Left ventricle myocardium inferior (tissue), 1 donor: Measurements from ENCODE around the gene PACSIN3. TPM values are rescaled to one million over a fixed set of nuclear protein-coding genes. Genes with fewer than 3 reads are reported as not detected.

Experiments used
- DNase-seq: peaks from one replicate; pipeline ENCODE4 v3.0.0-alpha.2; 2020
- H3K27ac ChIP-seq: fragments of 200-600 bp; replicated peaks from 2 replicates; pipeline ENCODE4 v1.8.0; 2021
- H3K27me3 ChIP-seq: fragments of 200-600 bp; 2 replicates; pipeline ENCODE4 v1.8.0; 2021; ENCODE audit warnings: low read depth
- H3K36me3 ChIP-seq: fragments of 200-600 bp; 2 replicates; pipeline ENCODE4 v1.8.0; 2021
- H3K4me1 ChIP-seq: fragments of 200-600 bp; 2 replicates; pipeline ENCODE4 v1.8.0; 2021
- H3K4me3 ChIP-seq: fragments of 200-600 bp; 2 replicates; pipeline ENCODE4 v1.8.0; 2021; ENCODE audit warnings: mild to moderate bottlenecking, moderate library complexity
- H3K9me3 ChIP-seq: fragments of 200-600 bp; replicated peaks from 2 replicates; pipeline ENCODE4 v1.8.0; 2021
- CTCF ChIP-seq: fragments of 200-600 bp; IDR thresholded peaks from 2 replicates; pipeline ENCODE4 v1.8.0; 2021; ENCODE audit warnings: antibody characterized with exemption, mild to moderate bottlenecking, borderline replicate concordance
- intact Hi-C: fragments of 100-400 bp; cut with micrococcal nuclease; formaldehyde crosslinking; loops from one replicate; pipeline ENCODE4 v1.11.0; 2022
- total RNA-seq: library from RNA; stranded (reverse); fragmentation: NEBNext Ultra II Directional; extraction: Animal tissue kit (Norgen Biotek cat#: 25700); gene quantifications from one replicate; pipeline ENCODE4 v1.2.1, GENCODE V29; 2021
- donor health status: DM: no; HTN: yes; CAD: no; lungs with severe emphysema.

Gene PACSIN3
- total RNA-seq, 1 donor from 2014 or later: 198 TPM

GRCh38 chr11:47143322-47143721, 42.9 kb downstream of the PACSIN3 start:
- H3K4me1 ChIP-seq: peaks cover 12% of the 10 kb centered on the region
- DNase-seq: peak; percentile 32
- no peaks in the 10 kb centered on the region for H3K9me3 ChIP-seq
- intact Hi-C loops: no loop called here
- H3K27me3 ChIP-seq: no peaks in the 10 kb centered on the region
- H3K27ac ChIP-seq: no peak overlapping the region
- TF ChIP-seq CTCF: no peak
- H3K36me3 ChIP-seq: no peaks in the 10 kb centered on the region
- H3K4me3 ChIP-seq: no peak overlapping the region

DNA sequence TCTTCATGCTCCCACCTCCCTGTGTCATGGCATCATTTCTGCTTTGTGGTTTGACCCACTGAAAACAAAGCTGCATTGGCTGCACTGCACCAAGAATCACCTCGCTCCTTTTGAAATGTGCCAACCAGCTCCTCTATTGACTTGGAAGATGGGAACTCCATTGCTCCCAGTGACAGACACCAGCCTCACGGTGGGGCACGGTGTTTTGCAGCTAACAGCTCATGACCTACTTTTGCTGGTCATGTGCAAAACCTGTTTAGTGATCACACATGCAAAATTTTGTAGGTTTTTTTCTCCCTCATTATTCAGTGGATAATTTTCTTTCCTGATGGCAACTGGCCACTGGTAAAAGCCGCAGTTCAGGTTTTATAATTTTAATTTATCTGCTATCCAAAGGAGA, 46.4 kb downstream of the PACSIN3 start:
- intact Hi-C loops: no loop called here
- Histone ChIP-seq H3K4me3 (no peak overlapping the region), H3K36me3 (no peaks in the 10 kb centered on the region), H3K27me3 (no peaks in the 10 kb centered on the region), H3K4me1 (peaks cover 12% of the 10 kb centered on the region), H3K9me3 (no peaks in the 10 kb centered on the region), H3K27ac (no peak overlapping the region)
- no peak for DNase-seq
- TF ChIP-seq CTCF: no peak

GRCh38 chr11:47137476-47137875, 48.8 kb downstream of the PACSIN3 start:
- no peaks in the 10 kb centered on the region for H3K9me3 ChIP-seq
- H3K4me1 ChIP-seq: no peaks in the 10 kb centered on the region
- H3K27me3 ChIP-seq: no peaks in the 10 kb centered on the region
- H3K27ac ChIP-seq: no peak overlapping the region
- no peak overlapping the region for H3K4me3 ChIP-seq
- no peak for TF ChIP-seq CTCF
- no peak for DNase-seq
- H3K36me3 ChIP-seq: no peaks in the 10 kb centered on the region
- intact Hi-C loops: no loop called here

- Histone ChIP-seq H3K27me3 (no peaks in the 10 kb centered on the region), H3K36me3 (no peaks in the 10 kb centered on the region), H3K9me3 (no peaks in the 10 kb centered on the region), H3K4me3 (no peak overlapping the region), H3K4me1 (no peaks in the 10 kb centered on the region), H3K27ac (no peak overlapping the region)
- no peak for DNase-seq
- intact Hi-C loops: no loop called here
- no peak for TF ChIP-seq CTCF
Observed at GRCh38 chr11:47136921-47137320, 49.3 kb downstream of the PACSIN3 start.

DNA sequence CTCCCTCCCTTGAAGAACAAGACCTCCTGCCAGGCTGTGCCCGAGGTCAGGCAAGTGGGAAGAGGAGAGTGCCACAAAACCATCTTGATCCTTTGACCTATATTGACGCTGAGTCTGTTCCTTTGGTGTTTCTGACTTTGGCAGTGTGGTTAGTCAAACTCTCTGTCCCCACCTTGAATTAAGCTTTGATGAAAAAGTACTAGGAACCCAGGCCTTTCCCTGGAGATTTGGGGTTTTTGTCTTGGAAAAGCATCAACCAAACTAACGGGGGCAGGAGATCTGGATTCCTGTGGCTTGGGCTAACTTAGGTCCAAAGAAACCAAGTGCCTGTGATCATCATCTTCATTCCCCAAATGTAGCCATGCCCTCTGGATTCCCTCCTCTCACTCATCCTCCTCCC, 49.9 kb downstream of the PACSIN3 start:
- no peak overlapping the region for H3K27ac ChIP-seq
- H3K4me3 ChIP-seq: no peak overlapping the region
- no peak for DNase-seq
- no peaks in the 10 kb centered on the region for H3K4me1 ChIP-seq
- no peaks in the 10 kb centered on the region for H3K27me3 ChIP-seq
- intact Hi-C loops: no loop called here
- no peaks in the 10 kb centered on the region for H3K36me3 ChIP-seq
- TF ChIP-seq CTCF: no peak
- H3K9me3 ChIP-seq: no peaks in the 10 kb centered on the region

DNA sequence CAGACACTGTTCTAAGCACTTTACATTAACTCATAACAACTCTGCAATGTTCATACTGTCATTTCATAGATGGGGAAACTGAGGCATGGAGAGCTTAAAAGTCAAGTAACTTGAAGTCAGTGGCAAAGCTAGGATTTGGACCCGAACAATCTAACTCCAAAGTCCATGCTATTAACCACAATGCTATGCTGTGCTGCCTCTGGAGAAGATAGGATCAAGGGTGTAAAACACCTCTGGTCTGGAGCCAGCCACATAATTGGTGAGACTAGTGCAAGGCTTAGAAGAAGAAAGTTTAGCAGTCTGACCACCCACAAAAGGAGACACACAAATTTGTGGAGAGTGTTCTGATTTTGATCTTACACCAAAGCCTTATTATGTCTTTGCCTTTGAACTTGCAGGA, 53.3 kb downstream of the PACSIN3 start:
- Histone ChIP-seq H3K4me3 (no peak overlapping the region), H3K36me3 (no peaks in the 10 kb centered on the region), H3K4me1 (no peaks in the 10 kb centered on the region), H3K27me3 (no peaks in the 10 kb centered on the region), H3K27ac (no peak overlapping the region), H3K9me3 (no peaks in the 10 kb centered on the region)
- TF ChIP-seq CTCF: no peak
- intact Hi-C loops: no loop called here
- DNase-seq: no peak
